Stimulated activated CD8-positive, alpha-beta memory T cell treated with anti-CD3 and anti-CD28 coated beads, Interleukin-7, amount 100 ng/mL, for 1 hour (primary cell): ENCODE results near the gene SLC25A42.
A peak's percentile ranks its signal among the peaks of the same experiment; 100 is the strongest.
"Not testable (repeated sequence)": the region's sequence is repeated elsewhere in the genome, so short reads cannot be mapped to it uniquely, and the experiment has no call there.

Experiments
- DNase-seq, 2 donors: peaks; one replicate each; pipeline ENCODE4 v3.0.0-alpha.2; 2020; ENCODE audit warnings: low read depth in 2 of 2

The SLC25A42 gene

DNA sequence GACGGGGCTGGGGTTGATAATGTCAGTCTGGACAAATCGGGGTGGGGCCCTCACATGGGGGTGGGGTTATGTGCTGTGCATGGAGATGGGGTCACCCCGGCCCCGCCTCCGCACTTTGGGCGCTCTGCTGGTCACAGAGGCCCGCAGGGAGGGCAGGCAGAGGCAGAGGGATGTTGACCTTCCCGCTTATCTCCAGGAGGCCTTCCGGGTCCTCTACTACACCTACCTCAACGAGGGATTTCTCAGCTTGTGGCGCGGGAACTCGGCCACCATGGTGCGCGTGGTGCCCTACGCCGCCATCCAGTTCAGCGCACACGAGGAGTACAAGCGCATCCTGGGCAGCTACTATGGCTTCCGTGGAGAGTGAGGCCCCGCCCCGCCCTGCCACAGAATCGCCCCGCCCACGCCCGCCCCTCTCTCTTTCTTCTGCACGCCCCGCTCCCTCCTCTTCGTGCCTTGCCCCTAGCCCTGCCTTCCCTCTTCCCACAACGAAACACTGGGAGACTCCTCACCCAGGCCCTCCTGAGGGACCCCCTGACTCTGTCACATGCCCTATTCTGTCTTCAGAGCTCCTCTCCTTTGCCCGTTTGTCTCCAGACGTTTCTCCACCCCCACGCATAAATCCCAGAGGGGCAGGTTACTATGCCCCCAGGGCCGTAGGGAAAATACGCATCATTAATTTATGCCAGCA lies 41.7 kb downstream of the SLC25A42 start:
- DNase-seq, result no peak

DNA sequence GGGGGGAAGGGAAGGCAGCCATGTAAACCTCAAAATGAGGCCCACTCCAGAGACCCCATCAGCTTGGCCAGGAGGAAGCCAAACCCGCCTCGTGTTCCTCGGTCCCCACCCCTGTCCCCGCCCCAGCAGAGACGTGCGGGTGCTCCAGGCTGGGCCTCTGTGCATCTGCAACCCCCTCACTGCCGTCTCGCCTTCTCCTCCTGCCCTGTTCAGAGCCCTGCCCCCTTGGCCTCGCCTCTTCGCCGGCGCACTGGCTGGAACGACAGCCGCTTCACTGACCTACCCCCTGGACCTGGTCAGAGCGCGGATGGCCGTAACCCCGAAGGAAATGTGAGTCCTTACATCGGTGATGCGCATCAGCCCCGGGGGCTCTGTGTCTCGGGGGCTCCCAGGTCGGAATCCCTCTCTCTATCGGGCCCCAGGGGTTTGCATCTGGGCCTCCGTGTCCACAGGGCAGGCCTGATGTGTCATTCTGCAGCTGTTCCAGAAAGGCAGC lies 42.3 kb downstream of the SLC25A42 start:
- DNase-seq, result no peak

DNA sequence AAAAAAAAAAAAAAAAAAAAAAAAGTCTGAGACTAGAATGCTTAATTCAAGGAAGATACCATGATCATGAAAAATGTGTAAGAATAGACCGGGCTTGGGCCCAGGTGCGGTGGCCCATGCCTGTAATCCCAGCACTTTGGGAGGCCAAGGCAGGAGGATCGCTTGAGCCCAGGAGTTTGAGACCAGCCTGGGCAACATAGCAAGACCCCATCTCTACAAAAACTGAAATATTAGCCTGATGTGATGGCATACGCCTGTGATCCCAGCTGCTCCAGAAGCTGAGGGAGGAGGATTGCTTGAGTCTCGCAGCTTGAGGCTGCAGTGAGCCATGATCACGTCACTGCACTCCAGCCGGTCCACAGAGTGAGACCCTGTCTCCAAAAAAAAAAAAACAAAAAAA lies 43.1 kb downstream of the SLC25A42 start:
- DNase-seq, result not testable (repeated sequence)

- DNase-seq, result no peak
Observed at GRCh38 chr19:19107654-19108053, 43.9 kb downstream of the SLC25A42 start.

DNA sequence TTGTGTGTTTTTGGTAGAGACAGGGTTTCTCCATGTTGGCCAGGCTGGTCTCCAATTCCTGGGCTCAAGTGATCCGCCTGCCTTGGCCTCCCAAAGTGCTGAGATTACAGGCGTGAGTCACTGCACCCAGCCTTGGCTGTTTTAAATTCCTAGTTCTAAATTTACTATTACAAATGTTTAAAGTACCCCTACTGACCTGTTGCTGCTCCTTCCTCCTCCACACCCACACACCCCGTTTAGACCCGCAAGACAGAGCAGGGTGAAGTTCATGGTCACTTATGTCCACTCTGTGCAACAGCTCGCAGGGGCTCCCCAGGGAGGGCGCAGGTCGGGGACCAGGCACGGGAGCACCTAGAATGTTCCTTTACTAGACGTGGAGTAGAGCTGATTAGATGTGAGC lies 45.8 kb downstream of the SLC25A42 start:
- no peak for DNase-seq

- DNase-seq, result no peak
Observed at GRCh38 chr19:19110410-19111135, 46.8 kb downstream of the SLC25A42 start.

GRCh38 chr19:19111136-19111835 lies 47.5 kb downstream of the SLC25A42 start:
- DNase-seq, result no peak

GRCh38 chr19:19111967-19112580 lies 48.3 kb downstream of the SLC25A42 start:
- no peak for DNase-seq

- no peak for DNase-seq
Observed at GRCh38 chr19:19113040-19113626, 49.3 kb downstream of the SLC25A42 start.

GRCh38 chr19:19115954-19116353 lies 52.2 kb downstream of the SLC25A42 start:
- DNase-seq, result peak in 1 of 2 donors; percentile 26

GRCh38 chr19:19119325-19120237 lies 55.8 kb downstream of the SLC25A42 start:
- no peak for DNase-seq

GRCh38 chr19:19120308-19121231 lies 56.8 kb downstream of the SLC25A42 start:
- no peak for DNase-seq

- no peak for DNase-seq
Observed at GRCh38 chr19:19121371-19121770, 57.6 kb downstream of the SLC25A42 start.

DNA sequence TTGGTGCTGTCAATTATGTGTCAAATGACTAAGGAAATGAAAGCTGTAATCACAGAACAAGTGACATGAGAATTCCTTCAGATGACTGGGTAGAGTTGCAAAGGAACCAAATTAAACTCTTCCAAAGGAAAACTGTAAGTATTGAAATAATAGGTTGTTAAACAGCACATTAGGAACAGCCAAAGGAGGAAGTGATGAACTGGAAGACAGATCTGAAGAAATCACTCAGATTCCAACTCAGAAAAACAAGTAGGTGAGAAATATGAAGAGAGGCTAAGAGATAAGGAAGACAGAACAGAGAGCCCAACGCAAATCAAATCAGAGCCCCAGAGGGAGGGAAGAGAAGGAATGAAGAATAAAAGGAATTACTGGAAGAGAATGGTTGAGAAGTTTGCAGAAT lies 59.1 kb downstream of the SLC25A42 start:
- DNase-seq, result no peak

DNA sequence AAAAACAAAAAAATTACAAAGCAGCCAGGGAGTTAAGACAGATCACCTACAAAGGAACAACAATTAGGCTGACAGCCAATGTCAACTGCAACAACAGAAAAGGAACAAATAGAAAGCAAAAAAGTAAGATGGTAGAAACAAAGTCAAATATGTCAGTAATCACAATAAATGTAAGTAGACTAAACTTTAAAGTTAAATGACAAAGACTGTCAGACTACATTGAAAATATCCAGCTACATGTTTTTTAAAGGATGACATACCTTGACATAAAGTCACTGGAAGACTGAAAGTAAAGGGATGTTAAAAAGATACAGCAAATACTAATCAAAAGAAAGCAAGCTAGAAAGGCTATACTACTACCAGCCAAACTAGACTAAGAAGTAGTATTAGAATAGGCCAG lies 59.6 kb downstream of the SLC25A42 start:
- no peak for DNase-seq

DNA sequence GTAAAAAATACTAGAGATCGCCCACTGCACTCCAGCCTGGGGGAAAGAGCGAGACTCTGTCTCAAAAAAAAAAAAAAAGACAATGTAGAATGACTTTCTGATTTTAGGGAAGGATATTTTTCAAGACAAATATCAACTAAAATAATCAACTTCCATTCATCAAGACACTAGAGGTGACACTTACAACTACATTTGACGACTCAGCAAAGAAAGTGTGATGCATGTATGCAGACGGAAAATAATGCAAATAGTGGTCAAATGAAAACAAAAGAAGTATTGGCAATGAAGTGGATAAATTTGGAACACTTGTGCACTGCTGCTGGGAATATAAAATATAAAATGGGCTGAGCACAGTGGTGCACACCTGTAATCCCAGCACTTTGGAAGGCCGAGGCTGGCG lies 62.3 kb downstream of the SLC25A42 start:
- no peak for DNase-seq

DNA sequence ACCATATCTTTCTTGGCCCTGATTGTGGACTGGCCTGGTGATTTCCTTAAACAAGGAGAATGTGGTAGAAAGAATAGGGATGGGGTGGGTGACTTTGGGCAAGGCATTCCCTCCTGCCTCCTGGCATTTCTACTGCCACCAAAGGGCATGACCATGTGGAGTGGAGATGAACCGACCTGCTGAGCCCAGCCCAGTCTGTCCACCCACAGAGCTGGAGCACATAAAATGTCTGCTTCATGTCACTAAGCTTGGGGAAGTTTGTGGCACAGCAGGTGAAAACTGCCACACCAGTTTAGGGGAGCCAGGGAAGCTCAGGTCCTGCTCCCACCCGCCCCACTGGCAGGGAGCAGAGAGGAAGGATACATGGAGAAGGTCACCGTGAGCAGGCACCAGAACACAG lies 68.2 kb downstream of the SLC25A42 start:
- DNase-seq, result no peak

DNA sequence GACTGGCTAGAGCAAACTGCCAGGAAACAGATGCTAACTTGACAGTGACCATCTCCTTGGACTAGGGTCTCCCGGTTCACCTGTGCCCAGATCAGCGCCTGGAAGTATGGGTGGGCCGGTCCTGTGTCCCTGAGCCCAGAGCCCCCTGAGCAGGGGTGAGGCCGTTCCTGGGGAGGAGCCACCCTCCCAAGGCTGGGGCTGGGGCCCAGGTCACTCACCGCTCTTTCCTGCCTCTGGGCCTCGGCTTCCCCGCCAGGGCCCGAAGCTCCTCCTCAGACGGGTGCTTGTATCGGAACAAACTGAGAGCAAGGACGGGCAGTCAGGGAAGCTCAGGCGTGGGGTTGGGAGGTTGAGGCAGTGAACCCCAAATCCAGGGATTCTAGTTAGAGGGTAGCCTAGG lies 69.1 kb downstream of the SLC25A42 start:
- DNase-seq, result no peak

DNA sequence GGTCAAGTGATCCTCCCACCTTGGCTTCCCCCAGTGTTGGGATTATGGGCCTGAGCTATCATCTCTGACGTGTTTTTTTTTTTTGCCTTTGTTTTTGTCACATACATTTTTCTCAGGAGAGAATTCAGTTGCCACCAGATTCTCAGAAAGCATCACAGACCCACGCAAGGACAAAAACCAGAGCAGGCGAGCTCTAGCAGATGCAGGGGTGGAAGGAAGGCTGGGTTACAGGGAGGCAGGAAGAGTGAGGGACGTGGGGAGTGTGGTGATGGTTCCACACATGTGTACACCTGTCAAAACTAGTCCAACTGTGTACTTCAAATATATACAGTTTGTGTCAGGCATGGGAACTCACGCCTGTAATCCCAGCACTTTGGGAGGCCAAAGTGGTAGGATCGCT lies 70.2 kb downstream of the SLC25A42 start:
- DNase-seq, result no peak

DNA sequence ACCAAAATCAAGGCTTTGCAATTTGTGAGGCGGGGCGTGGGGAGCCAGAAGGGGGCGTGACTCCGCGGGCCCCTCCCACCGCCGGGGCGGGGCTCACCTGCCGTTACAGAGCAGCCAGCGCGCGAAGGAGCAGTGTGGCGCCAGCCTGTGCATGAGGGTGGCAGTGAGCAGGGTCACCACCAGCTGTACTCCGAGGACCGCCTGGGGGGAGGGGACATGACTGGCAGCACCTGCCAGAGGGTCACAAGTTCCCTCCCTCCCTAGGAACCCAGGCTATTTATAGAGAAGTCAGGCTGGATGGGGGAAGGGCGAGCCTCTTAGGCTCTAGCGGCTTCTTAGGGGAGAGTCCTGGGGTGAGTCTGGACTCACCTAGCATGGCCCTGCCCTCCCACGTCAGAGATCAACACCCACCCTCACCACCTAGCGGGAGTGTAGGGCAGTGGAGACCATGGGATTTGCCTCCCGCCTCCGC lies 70.9 kb downstream of the SLC25A42 start:
- DNase-seq, result no peak
